ENCODE results near the gene HSPA1A. TPM values are rescaled to one million over a fixed set of nuclear protein-coding genes. Genes with fewer than 3 reads are reported as not detected.

The HSPA1A gene
- total and polyA plus RNA-seq, 12 donors = 48.5 to 261 (median 183) TPM

- Histone ChIP-seq H3K27me3 (no peaks in the 10 kb centered on the region), H3K4me1 (replicated peaks in 1 of 2) (peaks cover 6 to 8% of the 10 kb centered on the region in 2 donors), H3K36me3 (replicated peaks in 1 of 2) (peaks cover 0 to 38% of the 10 kb centered on the region in 2 donors), H3K9me3 (replicated peaks in 1 of 3) (no peaks in the 10 kb centered on the region), H3K4me3 (no peak within 1 kb of the TSS), H3K27ac (peak within 1 kb of the TSS in 1 of 5 donors; percentile 40)
- intact Hi-C loops (cut with DNase I) = no loop called here
- 1 to 62% (median 13%) methylated on average over 3 to 15 of the region's 15 CpGs for WGBS, 4 donors
- TF ChIP-seq CTCF (IDR thresholded peaks at IDR 0.05) (no peak), POLR2A (IDR thresholded peaks at IDR 0.05) (no peak)
- peak; percentile 45 to 80 (median 60) for DNase-seq
These were observed 38.2 kb upstream of the HSPA1A start, which contains the start of gene VWA7 for GRCh38 chr6:31776989-31777666. Gene VWA7, minus strand, starts transcription at chr6:31777328. Its CDS starts 549 bp downstream, at chr6:31776779.

- DNase-seq = no peak
- intact Hi-C loops (cut with DNase I) = no loop called here
- no peak overlapping the region for H3K4me3 ChIP-seq
- TF ChIP-seq POLR2A (IDR thresholded peaks at IDR 0.05) (no peak), CTCF (IDR thresholded peaks at IDR 0.05) (no peak)
- H3K4me1 ChIP-seq (replicated peaks in 1 of 2) = peaks cover 6 to 8% of the 10 kb centered on the region in 2 donors
- 91 to 100% (median 95%) methylated on average over 3 to 5 of the region's 5 CpGs for WGBS, 4 donors
- H3K27ac ChIP-seq = no peak overlapping the region
- H3K36me3 ChIP-seq (replicated peaks in 1 of 2) = peaks cover 0 to 44% of the 10 kb centered on the region in 2 donors
- no peaks in the 10 kb centered on the region for H3K27me3 ChIP-seq
- no peaks in the 10 kb centered on the region for H3K9me3 ChIP-seq (replicated peaks in 1 of 3)
These were observed 37.7 kb upstream of the HSPA1A start for GRCh38 chr6:31777667-31778050.

GRCh38 chr6:31778193-31778592, 37.1 kb upstream of the HSPA1A start:
- Histone ChIP-seq H3K36me3 (replicated peaks in 1 of 2) (peaks cover 0 to 49% of the 10 kb centered on the region in 2 donors), H3K9me3 (replicated peaks in 1 of 3) (no peaks in the 10 kb centered on the region), H3K4me3 (no peak overlapping the region), H3K27ac (no peak overlapping the region), H3K4me1 (replicated peaks in 1 of 2) (peaks cover 6 to 8% of the 10 kb centered on the region in 2 donors), H3K27me3 (no peaks in the 10 kb centered on the region)
- TF ChIP-seq CTCF (IDR thresholded peaks at IDR 0.05) = no peak
- TF ChIP-seq POLR2A (IDR thresholded peaks at IDR 0.05) = no peak
- WGBS, 4 donors = 91 to 100% (median 96%) methylated on average over 5 of the region's 5 CpGs
- intact Hi-C loops (cut with DNase I) = no loop called here
- DNase-seq = no peak

GRCh38 chr6:31778999-31779885, 36.1 kb upstream of the HSPA1A start:
- DNase-seq = no peak
- WGBS, 4 donors = 83 to 94% (median 93%) methylated on average over 3 to 43 of the region's 43 CpGs
- Histone ChIP-seq H3K4me3 (no peak overlapping the region), H3K27ac (no peak overlapping the region), H3K27me3 (no peaks in the 10 kb centered on the region), H3K36me3 (replicated peaks in 1 of 2) (peaks cover 0 to 60% of the 10 kb centered on the region in 2 donors), H3K9me3 (replicated peaks in 1 of 3) (no peaks in the 10 kb centered on the region), H3K4me1 (replicated peaks in 1 of 2) (peaks cover 6 to 8% of the 10 kb centered on the region in 2 donors)
- intact Hi-C loops (cut with DNase I) = no loop called here
- TF ChIP-seq POLR2A (IDR thresholded peaks at IDR 0.05) = no peak
- TF ChIP-seq CTCF (IDR thresholded peaks at IDR 0.05) = no peak

All from adrenal gland (tissue), 12 donors.